Stimulated activated CD8-positive, alpha-beta memory T cell treated with anti-CD3 and anti-CD28 coated beads, Interleukin-4, amount 100 ng/mL, for 4 hours (primary cell): ENCODE data around the gene MARCKS.
"Not testable (repeated sequence)": the region's sequence is repeated elsewhere in the genome, so short reads cannot be mapped to it uniquely, and the experiment has no call there.

Experiments used
- DNase-seq, 2 donors: peaks; one replicate each; pipeline ENCODE4 v3.0.0-alpha.2; 2020; ENCODE audit warnings: low read depth in 2 of 2, low spot score in 1 of 2

The MARCKS gene

GRCh38 chr6:113882336-113883022, 25.3 kb downstream of the MARCKS start:
- no peak for DNase-seq

- no peak for DNase-seq
These were observed 26.9 kb downstream of the MARCKS start for GRCh38 chr6:113884011-113884410.

- DNase-seq, result no peak
These were observed 29.4 kb downstream of the MARCKS start for GRCh38 chr6:113886512-113886911.

- no peak for DNase-seq
These were observed 31.3 kb downstream of the MARCKS start for GRCh38 chr6:113888493-113888892.

GRCh38 chr6:113888956-113889630, 31.9 kb downstream of the MARCKS start:
- DNase-seq, result no peak

- DNase-seq, result no peak
These were observed 36.3 kb downstream of the MARCKS start for GRCh38 chr6:113893451-113893850.

GRCh38 chr6:113893866-113894265, 36.7 kb downstream of the MARCKS start:
- DNase-seq, result no peak

GRCh38 chr6:113894712-113895674, 37.8 kb downstream of the MARCKS start:
- no peak for DNase-seq

- no peak for DNase-seq
These were observed 44.3 kb downstream of the MARCKS start for GRCh38 chr6:113901482-113901881.

- no peak for DNase-seq
These were observed 46.7 kb downstream of the MARCKS start for GRCh38 chr6:113903666-113904330.

GRCh38 chr6:113907102-113907815, 50.1 kb downstream of the MARCKS start:
- DNase-seq, result no peak

- no peak for DNase-seq
These were observed 51.7 kb downstream of the MARCKS start for GRCh38 chr6:113908801-113909200.

GRCh38 chr6:113909224-113909856, 52.2 kb downstream of the MARCKS start:
- DNase-seq, result no peak

GRCh38 chr6:113910285-113910684, 53.1 kb downstream of the MARCKS start:
- not testable (repeated sequence) for DNase-seq
